PFSK-1 (cell line): Measurements from ENCODE around the gene ZNF407.

Experiments used
- FOXP2 ChIP-seq: optimal IDR thresholded peaks from 2 replicates; pipeline ENCODE3; 2011; ENCODE audit warnings: borderline replicate concordance, control low read depth, inconsistent platforms; ENCODE audit not compliant: insufficient read depth; ENCODE audit errors: extremely low read length, extremely low read depth
- POLR2AphosphoS5 ChIP-seq: IDR thresholded peaks from 2 replicates; pipeline ENCODE4 v1.6.1; 2012; ENCODE audit warnings: low read depth, mild to moderate bottlenecking, control low read depth, low read length, moderate library complexity
- REST ChIP-seq, 2 experiments: IDR thresholded peaks; 2 replicates each; pipeline versions ENCODE4 v1.6.1 to v1.8.0; 2011 to 2012; ENCODE audit warnings: low read depth in 2 of 2, low read length in 2 of 2, control low read depth in 1 of 2, inconsistent platforms in 1 of 2, mild to moderate bottlenecking in 1 of 2, moderate library complexity in 1 of 2; ENCODE audit not compliant: insufficient read depth in 1 of 2
- SIN3A ChIP-seq: IDR thresholded peaks from 2 replicates; pipeline ENCODE4 v1.6.1; 2012; ENCODE audit warnings: mild to moderate bottlenecking, low read length, moderate library complexity, borderline replicate concordance; ENCODE audit not compliant: insufficient read depth
- TAF1 ChIP-seq: IDR thresholded peaks from 2 replicates; pipeline ENCODE4 v1.6.1; 2012; ENCODE audit warnings: low read length, control low read depth, borderline replicate concordance; ENCODE audit not compliant: insufficient read depth

The ZNF407 gene

DNA sequence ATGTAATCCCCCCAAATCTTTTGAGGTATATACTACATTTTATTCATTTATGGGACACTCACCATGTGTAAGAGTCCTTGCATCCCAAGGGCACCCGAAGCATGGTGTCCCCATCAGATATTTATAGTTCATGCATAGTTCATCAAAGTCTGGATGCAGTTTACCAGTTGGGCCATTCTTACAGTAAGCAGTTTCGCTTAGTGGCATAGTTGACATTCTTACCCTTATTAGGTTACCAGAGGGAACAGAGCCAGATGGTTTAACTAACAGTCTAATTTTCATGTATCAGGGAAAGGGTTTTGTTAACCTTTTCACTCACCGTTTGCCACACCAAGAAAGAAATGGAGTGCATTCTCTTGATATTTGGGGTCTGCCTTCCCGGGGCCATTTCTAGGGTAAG lies 7.1 kb downstream of the ZNF407 start:
- TF ChIP-seq REST (IDR thresholded peaks at IDR 0.05; ENCODE audit: insufficient read depth in 1 of 2, low read depth in 2 of 2, low read length in 2 of 2): no peak
- TF ChIP-seq FOXP2: no peak
- no peak for TF ChIP-seq TAF1
- TF ChIP-seq POLR2AphosphoS5: no peak
- no peak for TF ChIP-seq SIN3A

DNA sequence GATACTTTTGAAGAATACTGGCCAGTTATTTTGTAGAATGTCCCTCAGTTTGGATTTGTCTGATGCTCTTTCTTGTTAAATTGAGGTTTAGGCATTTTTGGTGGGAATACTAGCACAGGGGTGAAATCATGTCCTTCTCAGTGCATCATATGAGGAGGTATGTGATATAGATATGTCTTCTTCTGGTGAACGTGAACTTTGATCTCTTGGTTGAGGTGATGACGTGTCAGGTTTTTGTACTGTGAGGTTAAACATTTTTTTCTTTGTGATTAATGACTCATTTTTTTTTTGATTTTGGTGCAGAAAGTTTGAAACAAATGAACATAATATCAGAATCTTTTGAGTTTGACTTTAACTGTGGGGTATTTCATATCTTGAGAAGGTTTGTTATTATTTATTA lies 11.0 kb downstream of the ZNF407 start:
- TF ChIP-seq SIN3A (no peak), POLR2AphosphoS5 (no peak), FOXP2 (no peak), REST (IDR thresholded peaks at IDR 0.05; ENCODE audit: insufficient read depth in 1 of 2, low read depth in 2 of 2, low read length in 2 of 2) (no peak), TAF1 (no peak)

DNA sequence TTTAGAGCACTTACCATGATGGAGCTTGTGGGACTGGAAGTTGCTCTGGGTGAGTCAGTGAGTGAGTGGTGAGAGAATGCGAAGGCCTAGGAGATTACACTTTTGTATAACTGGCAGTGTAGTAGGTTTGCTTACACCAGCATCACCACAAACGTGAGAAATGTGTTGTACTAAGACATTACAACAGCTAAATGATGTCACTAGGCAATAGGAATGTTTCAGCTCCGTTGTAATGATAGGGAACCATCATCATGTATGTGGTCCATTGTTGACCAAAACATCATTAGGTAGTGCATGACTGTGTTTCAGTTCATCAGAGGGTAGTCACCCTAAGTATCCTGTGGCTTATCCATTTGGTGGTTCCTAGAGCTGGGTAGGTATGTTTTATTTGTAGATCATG lies 11.9 kb downstream of the ZNF407 start:
- TF ChIP-seq FOXP2 (no peak), SIN3A (no peak), TAF1 (no peak), REST (IDR thresholded peaks at IDR 0.05; ENCODE audit: insufficient read depth in 1 of 2, low read depth in 2 of 2, low read length in 2 of 2) (no peak), POLR2AphosphoS5 (no peak)

- TF ChIP-seq SIN3A (no peak), TAF1 (no peak), FOXP2 (no peak), POLR2AphosphoS5 (no peak), REST (IDR thresholded peaks at IDR 0.05; ENCODE audit: insufficient read depth in 1 of 2, low read depth in 2 of 2, low read length in 2 of 2) (no peak)
Measured at GRCh38 chr18:74610051-74610615, 12.5 kb downstream of the ZNF407 start.

- TF ChIP-seq REST (IDR thresholded peaks at IDR 0.05; ENCODE audit: insufficient read depth in 1 of 2, low read depth in 2 of 2, low read length in 2 of 2) (no peak), POLR2AphosphoS5 (no peak), FOXP2 (no peak), SIN3A (no peak), TAF1 (no peak)
Measured at GRCh38 chr18:74610860-74611259, 13.2 kb downstream of the ZNF407 start.
